ENCODE data around the gene FRK. TPM values are rescaled to one million over a fixed set of nuclear protein-coding genes. Genes with fewer than 3 reads are reported as not detected.
"Not testable (repeated sequence)": the region's sequence is repeated elsewhere in the genome, so short reads cannot be mapped to it uniquely, and the experiment has no call there.

FRK gene
- total and polyA plus RNA-seq, 8 donors: 3.1 to 16.1 (median 4.5) TPM

GRCh38 chr6:115969930-115970273 is 90.8 kb downstream of the FRK start:
- Histone ChIP-seq H3K4me3 (no peak overlapping the region), H3K9me3 (no peaks in the 10 kb centered on the region), H3K27ac (no peak overlapping the region), H3K36me3 (no peaks in the 10 kb centered on the region), H3K4me1 (no peaks in the 10 kb centered on the region), H3K27me3 (no peaks in the 10 kb centered on the region)
- DNase-seq (no peak), ATAC-seq (no peak)
- TF ChIP-seq CTCF (IDR thresholded peaks at IDR 0.05): no peak
- intact Hi-C loops (cut with DNase I): no loop called here

- Histone ChIP-seq H3K27me3 (no peaks in the 10 kb centered on the region), H3K27ac (no peak overlapping the region), H3K9me3 (no peaks in the 10 kb centered on the region), H3K4me1 (no peaks in the 10 kb centered on the region), H3K36me3 (no peaks in the 10 kb centered on the region), H3K4me3 (no peak overlapping the region)
- ATAC-seq: no peak
- intact Hi-C loops (cut with DNase I): no loop called here
- TF ChIP-seq CTCF (IDR thresholded peaks at IDR 0.05): no peak
- no peak for DNase-seq
Measured at GRCh38 chr6:115969207-115969929, 91.3 kb downstream of the FRK start.

GRCh38 chr6:115960286-115960685 is 100.4 kb downstream of the FRK start:
- DNase-seq; ATAC-seq; H3K4me1 ChIP-seq; intact Hi-C loops (cut with DNase I); H3K27me3 ChIP-seq; H3K27ac ChIP-seq; H3K9me3 ChIP-seq; H3K36me3 ChIP-seq; H3K4me3 ChIP-seq: not testable (repeated sequence)

- H3K4me3 ChIP-seq: no peak overlapping the region
- H3K27me3 ChIP-seq: no peaks in the 10 kb centered on the region
- H3K9me3 ChIP-seq: no peaks in the 10 kb centered on the region
- ATAC-seq: no peak
- H3K27ac ChIP-seq: no peak overlapping the region
- intact Hi-C loops (cut with DNase I): no loop called here
- TF ChIP-seq CTCF (IDR thresholded peaks at IDR 0.05): no peak
- H3K4me1 ChIP-seq: no peaks in the 10 kb centered on the region
- no peak for DNase-seq
- H3K36me3 ChIP-seq: no peaks in the 10 kb centered on the region
Measured at GRCh38 chr6:115958958-115959357, 101.7 kb downstream of the FRK start.

- H3K27me3 ChIP-seq: no peaks in the 10 kb centered on the region
- no peaks in the 10 kb centered on the region for H3K36me3 ChIP-seq
- H3K9me3 ChIP-seq: peaks cover 0 to 2% of the 10 kb centered on the region in 2 donors
- H3K27ac ChIP-seq: no peak overlapping the region
- no peak for DNase-seq
- no peak overlapping the region for H3K4me3 ChIP-seq
- no peaks in the 10 kb centered on the region for H3K4me1 ChIP-seq
- intact Hi-C loops (cut with DNase I): no loop called here
- no peak for ATAC-seq
- TF ChIP-seq CTCF (IDR thresholded peaks at IDR 0.05): no peak
Measured at GRCh38 chr6:115954740-115955139, 106.0 kb downstream of the FRK start.

- no peak overlapping the region for H3K4me3 ChIP-seq
- H3K27ac ChIP-seq: no peak overlapping the region
- no peak for DNase-seq
- peaks cover 0 to 7% of the 10 kb centered on the region in 2 donors for H3K9me3 ChIP-seq
- ATAC-seq: no peak
- no peaks in the 10 kb centered on the region for H3K4me1 ChIP-seq
- H3K36me3 ChIP-seq: peaks cover 0 to 2% of the 10 kb centered on the region in 2 donors
- TF ChIP-seq CTCF (IDR thresholded peaks at IDR 0.05): no peak
- intact Hi-C loops (cut with DNase I): no loop called here
- no peaks in the 10 kb centered on the region for H3K27me3 ChIP-seq
Measured at GRCh38 chr6:115948751-115949150, 111.9 kb downstream of the FRK start.

Measured in left lung (tissue), 10 donors.